GM12873 (cell line): ENCODE results near the gene CYP27C1.

Source experiments
- CTCF ChIP-seq: IDR thresholded peaks from 2 replicates; pipeline ENCODE4 v1.5.1; 2012; ENCODE audit warnings: low read depth, mild to moderate bottlenecking, moderate library complexity, low read length, control low read depth; ENCODE audit not compliant: insufficient read depth; ENCODE audit errors: missing control alignments

CYP27C1 gene

GRCh38 chr2:127183771-127184170 is 36.3 kb downstream of the CYP27C1 start:
- TF ChIP-seq CTCF = no peak

- no peak for TF ChIP-seq CTCF
Observed at GRCh38 chr2:127182626-127183458, 37.3 kb downstream of the CYP27C1 start.

- no peak for TF ChIP-seq CTCF
Observed at GRCh38 chr2:127181851-127182250, 38.2 kb downstream of the CYP27C1 start.

GRCh38 chr2:127179766-127180165 is 40.3 kb downstream of the CYP27C1 start:
- no peak for TF ChIP-seq CTCF

GRCh38 chr2:127177617-127178263 is 42.4 kb downstream of the CYP27C1 start:
- no peak for TF ChIP-seq CTCF

GRCh38 chr2:127176371-127177311 is 43.5 kb downstream of the CYP27C1 start:
- TF ChIP-seq CTCF = no peak
